GM10266 (cell line): ENCODE results near the gene ACP6.

Experiments used
- DNase-seq: peaks from one replicate; pipeline ENCODE4 v3.0.0; 2012; ENCODE audit errors: extremely low spot score
- TF ChIP-seq, protein P1 (sequence below): IDR thresholded peaks from 2 replicates; pipeline ENCODE4 v1.5.1; 2012; ENCODE audit warnings: mild to moderate bottlenecking, low read depth; ENCODE audit not compliant: control insufficient read depth, insufficient read depth; ENCODE audit errors: missing control alignments

Gene ACP6

DNA sequence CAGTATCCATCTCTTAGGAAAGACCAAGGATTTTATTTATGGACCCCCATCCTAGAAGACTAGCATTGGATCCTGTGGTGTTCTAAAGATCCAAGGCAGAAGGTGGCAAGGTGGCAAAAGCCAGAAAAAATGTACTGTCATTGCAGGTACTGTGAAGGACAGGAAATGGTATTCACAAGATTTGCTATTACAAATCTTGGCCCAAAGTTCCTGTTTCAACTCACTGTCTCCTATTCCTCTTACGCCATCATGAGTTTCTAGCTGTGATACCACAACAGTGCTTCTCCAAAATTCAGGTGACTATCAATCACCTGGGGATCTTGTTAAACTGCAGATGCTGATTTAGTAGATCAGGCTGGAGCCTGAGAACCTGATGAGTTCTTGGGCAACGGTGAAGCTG, 21.4 kb downstream of the ACP6 start:
- TF ChIP-seq, protein P1, sequence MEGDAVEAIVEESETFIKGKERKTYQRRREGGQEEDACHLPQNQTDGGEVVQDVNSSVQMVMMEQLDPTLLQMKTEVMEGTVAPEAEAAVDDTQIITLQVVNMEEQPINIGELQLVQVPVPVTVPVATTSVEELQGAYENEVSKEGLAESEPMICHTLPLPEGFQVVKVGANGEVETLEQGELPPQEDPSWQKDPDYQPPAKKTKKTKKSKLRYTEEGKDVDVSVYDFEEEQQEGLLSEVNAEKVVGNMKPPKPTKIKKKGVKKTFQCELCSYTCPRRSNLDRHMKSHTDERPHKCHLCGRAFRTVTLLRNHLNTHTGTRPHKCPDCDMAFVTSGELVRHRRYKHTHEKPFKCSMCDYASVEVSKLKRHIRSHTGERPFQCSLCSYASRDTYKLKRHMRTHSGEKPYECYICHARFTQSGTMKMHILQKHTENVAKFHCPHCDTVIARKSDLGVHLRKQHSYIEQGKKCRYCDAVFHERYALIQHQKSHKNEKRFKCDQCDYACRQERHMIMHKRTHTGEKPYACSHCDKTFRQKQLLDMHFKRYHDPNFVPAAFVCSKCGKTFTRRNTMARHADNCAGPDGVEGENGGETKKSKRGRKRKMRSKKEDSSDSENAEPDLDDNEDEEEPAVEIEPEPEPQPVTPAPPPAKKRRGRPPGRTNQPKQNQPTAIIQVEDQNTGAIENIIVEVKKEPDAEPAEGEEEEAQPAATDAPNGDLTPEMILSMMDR: no peak
- DNase-seq: no peak

DNA sequence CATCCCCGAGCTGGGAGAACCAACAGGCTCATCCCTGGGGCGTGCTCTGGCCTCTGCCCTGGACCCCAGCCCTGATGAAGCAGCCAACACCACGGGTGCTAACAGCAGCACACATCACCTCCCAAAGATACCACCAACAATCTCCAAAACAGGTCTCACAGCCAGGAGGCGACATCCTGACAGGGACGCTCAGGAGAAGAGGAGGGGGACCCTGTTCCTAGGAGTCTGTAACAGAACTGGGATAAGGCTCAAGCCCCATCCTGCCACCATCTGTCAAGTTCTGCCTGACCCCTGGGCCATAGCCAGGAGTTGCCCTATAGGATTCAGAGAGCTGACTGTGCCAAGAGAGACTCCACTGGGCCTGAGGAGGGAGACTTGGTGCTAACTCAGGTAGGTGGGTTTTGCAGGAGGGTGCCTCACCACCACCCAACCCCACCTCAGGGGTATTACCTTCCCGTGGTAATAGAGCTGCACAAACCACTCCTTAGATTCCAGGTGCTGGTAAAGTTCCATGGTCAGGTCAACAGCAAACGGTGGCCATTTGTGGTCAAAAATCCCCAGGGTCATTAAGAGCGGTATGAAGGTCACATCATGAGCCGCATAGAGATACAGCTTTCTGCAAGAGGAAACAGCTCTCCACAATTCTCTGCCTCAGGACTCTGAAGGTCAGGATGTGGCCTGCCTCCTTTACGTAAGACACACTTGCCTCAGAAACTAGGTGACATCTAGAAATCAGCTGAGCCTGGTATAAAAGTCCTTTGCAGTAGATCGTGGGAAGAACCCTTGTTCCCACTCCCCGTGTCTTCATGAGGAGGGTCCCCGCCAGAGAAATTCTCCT, 22.3 kb downstream of the ACP6 start:
- no peak for DNase-seq
- TF ChIP-seq, protein P1: no peak

DNA sequence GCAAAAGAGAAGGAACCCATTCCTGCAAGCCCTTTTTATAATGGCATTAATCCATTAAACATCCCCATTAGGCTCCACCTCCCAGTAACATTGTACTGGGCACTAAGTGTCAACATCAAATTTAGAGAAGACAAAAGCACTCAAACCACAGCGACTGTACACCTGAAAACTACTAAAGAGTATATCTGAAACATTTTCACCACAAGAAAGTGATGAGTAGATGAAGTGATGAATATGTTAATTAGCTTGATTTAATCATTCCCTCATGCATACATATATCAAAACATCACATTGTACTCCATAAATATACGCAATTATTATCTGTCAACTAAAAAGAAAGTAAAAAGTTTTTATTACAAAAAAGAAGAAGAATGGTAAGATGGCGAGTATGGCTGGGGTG, 26.4 kb downstream of the ACP6 start:
- TF ChIP-seq, protein P1: no peak
- DNase-seq: no peak

DNA sequence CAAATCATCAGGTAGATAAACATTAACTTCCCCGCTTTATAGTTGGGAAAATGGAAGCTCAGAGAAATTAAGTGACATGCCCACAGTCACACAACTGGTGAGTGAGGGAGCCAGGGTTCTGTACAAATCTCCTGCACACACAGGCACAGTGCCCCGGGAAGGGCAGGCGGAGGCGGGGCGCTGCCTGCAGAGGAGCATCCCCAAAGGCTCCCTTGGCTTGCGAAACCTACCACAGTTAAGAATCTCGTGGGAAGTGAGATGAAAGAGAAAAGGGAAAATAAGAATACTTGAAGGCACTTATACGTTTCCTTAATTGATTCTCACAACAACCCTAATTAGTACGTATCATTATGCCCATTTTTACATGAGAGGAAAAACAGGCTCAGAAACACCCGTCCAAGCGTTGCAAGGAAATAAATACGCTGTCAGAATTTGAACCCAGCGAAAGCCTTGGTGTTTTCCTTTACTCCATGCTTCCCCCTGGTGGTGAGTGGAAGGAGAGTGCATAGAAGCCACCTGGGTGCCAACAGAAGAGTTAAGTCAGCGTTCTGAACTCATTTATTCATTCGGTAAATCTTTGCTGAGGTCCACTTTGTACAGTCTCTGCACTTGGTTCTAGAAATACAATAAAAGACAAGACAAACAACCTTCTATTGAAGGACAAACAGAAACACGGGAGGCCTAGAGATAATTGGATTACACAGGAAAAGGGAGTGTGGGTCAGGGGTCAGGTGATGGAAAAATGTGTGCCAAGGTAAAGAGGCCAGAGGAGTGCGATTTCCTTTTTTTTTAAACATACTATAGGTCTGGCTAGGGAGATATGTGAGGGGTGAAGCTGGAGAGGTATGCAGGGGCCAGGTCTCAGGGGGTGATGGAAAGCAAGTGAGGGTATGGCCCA, 28.4 kb downstream of the ACP6 start:
- DNase-seq: peak; percentile 43
- TF ChIP-seq, protein P1: peak; percentile 76

DNA sequence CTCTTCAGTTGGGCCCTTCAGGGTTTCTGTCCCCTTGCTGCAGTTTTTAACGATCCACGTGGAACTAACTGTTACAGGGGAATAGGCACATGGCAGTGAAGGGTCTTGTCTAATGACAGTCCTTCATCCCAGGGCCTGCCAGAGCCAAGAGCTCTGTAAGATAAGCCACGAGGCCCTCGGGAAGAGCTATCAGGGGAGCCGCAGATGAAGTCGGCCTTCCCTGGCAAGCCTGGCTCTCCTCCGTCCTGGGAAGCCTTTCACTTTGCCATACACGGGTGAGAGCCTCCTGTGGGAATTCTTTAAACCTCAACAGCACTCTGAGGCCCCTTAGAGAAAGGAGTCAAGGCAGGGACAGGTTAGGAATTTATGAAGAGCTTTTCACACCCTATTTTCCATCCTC, 29.0 kb downstream of the ACP6 start:
- DNase-seq: no peak
- TF ChIP-seq, protein P1: no peak

DNA sequence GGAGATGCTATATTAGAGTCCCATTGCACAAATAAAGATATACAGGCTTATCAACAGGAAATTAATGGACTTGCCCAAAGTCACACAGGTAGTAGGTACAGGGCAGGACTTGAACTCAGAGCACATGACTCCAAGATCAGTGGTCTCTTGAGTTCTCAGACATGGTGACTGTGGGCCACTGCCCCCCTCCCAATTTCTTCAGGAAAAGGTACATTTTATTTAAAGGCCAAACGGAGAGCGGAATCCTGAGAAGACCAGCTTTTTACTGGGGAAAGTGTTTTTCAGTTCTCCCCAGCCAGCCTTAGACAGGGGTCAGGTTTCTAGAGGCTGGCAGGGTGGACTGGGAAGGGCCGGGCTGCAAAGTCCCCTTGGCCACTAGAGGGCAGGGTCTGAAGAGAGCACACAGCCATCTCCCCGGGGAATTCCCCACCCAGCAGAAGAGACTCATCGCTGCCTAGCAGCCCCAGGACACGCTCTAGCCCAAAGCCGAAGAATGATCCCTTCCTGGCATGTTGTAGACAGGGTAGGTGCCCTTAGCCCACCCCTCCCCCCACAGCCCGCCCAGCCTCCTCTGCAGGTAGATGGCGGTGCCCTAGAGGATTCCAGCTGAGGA, 29.7 kb downstream of the ACP6 start:
- TF ChIP-seq, protein P1: peak; percentile 83

More for the DNA sequence above, 29.7 kb downstream of the ACP6 start:
- DNase-seq: peak; percentile 82
